Spleen (tissue), 7 donors: ENCODE data around the gene ICAM1.

Experiments
- POLR2A ChIP-seq, 3 donors: fragments of 450-650 bp; IDR thresholded peaks; one replicate each; pipeline ENCODE4 v1.5.1; 2017; ENCODE audit warnings: antibody characterized with exemption in 3 of 3, mild to moderate bottlenecking in 1 of 3
- POLR2AphosphoS5 ChIP-seq, 3 donors: sonication (generic); formaldehyde crosslinking; IDR thresholded peaks; one replicate each; pipeline ENCODE4 v1.5.1; 2017; ENCODE audit warnings: antibody characterized with exemption in 3 of 3
- TF ChIP-seq, protein P1 (sequence below), 11 experiments: fragments of 200-600 bp in 7 of 11; fragments of 450-650 bp in 4 of 11; sonication (generic) in 4 of 11; IDR thresholded peaks in 8 of 11; conservative IDR thresholded peaks in 3 of 11; 1 replicate in 7 of 11; 2 replicates in 4 of 11; pipeline versions ENCODE4 v1.4.0 to v1.8.0; 2016 to 2021; ENCODE audit warnings: antibody characterized with exemption in 11 of 11, inconsistent platforms in 4 of 11, mild to moderate bottlenecking in 1 of 11
- donor health status: DM: no; HTN: no; CAD: no; lungs with moderate emphysema.
- donor health status: DM: no; HTN: no; CAD: no.
- donor health status: DM: no; HTN: no; CAD: no.

DNA sequence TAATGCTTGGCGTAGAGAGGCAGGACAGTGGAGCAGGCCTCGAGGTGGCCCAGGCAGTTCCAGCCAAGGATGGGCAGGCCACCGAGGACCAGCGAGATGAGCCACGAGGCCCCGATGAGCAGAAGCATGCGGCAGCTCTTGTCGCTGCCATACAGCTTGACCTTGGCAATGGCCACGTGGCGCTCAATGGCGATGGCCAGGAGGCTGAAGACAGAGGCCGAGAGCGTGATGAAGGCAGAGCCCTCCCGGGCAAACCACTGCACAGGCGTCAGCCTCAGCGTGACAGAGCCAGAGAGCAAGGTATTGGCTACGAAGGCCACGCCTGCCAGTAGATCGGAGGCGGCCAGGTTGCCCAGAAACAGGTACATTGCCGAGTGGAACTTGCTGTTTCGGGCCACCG, 46.6 kb upstream of the ICAM1 start:
- TF ChIP-seq, protein P1, sequence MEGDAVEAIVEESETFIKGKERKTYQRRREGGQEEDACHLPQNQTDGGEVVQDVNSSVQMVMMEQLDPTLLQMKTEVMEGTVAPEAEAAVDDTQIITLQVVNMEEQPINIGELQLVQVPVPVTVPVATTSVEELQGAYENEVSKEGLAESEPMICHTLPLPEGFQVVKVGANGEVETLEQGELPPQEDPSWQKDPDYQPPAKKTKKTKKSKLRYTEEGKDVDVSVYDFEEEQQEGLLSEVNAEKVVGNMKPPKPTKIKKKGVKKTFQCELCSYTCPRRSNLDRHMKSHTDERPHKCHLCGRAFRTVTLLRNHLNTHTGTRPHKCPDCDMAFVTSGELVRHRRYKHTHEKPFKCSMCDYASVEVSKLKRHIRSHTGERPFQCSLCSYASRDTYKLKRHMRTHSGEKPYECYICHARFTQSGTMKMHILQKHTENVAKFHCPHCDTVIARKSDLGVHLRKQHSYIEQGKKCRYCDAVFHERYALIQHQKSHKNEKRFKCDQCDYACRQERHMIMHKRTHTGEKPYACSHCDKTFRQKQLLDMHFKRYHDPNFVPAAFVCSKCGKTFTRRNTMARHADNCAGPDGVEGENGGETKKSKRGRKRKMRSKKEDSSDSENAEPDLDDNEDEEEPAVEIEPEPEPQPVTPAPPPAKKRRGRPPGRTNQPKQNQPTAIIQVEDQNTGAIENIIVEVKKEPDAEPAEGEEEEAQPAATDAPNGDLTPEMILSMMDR (IDR thresholded peaks at IDR 0.05 in 8 of 11, conservative IDR thresholded peaks at IDR 0.05 in 3 of 11): no peak
- TF ChIP-seq POLR2AphosphoS5 (IDR thresholded peaks at IDR 0.05) (no peak), POLR2A (IDR thresholded peaks at IDR 0.05) (no peak)
